ENCODE data around the gene SEC63.
"Not testable (repeated sequence)": the region's sequence is repeated elsewhere in the genome, so short reads cannot be mapped to it uniquely, and the experiment has no call there.

Gene SEC63

DNA sequence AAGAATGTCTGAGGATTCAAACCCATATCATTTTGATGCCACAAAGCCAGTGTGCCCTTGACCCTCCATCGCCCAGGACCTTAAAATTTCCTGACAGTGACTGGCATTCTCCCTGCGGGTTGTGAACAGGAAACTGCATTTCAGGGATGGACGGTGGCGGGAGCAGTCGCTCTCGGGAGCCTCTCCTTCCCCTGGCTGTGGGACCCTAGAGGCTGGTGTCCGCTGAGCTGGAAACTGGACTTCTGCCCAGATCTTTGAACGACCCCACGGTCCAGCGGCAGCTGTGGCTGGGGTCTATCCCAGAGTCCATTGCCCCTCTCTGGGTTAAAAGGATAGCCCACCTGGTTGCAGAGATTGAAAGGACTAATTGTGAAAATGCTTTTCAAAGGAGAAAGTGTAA lies 1.4 kb upstream of the SEC63 start:
- H3K27ac ChIP-seq, result no peak overlapping the region

DNA sequence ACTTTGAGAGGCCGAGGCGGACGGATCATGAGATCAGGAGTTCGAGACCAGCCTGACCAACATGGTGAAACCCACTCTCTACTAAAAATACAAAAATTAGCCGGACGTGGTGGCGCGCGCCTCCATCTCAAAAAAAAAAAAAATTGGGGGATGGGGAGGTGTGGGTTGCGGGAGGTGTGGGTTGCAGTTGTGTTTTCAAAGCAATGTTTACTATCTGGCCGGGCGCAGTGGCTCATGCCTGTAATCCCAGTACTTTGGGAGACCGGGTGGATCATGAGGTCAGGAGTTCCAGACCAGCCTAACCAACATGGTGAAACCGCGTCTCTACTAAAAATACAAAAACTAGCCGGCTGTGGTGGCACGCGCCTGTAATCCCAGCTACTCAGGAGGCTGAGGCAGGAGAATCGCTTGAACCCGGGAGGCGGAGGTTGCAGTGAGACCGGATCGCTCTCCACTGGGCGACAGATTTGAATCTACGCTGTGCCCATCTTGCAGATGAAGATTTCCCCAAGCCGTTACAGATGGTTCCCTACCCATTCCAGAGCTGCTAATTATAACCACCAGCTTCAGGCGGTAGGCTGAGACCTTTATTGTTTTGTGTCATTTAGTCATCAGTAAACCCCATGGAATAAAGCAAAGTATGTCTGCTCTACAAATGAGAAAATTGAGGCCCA lies 818 bp upstream of the SEC63 start:
- not testable (repeated sequence) for H3K27me3 ChIP-seq (ENCODE audit: insufficient read depth, low read depth); H3K27ac ChIP-seq; H4K20me1 ChIP-seq (ENCODE audit: insufficient read depth); H3K4me2 ChIP-seq; H3K36me3 ChIP-seq (ENCODE audit: insufficient read depth); H3K4me3 ChIP-seq (IDR thresholded peaks at IDR 0.05; ENCODE audit: insufficient read depth, low read depth, low read length); H3K4me1 ChIP-seq (ENCODE audit: low read depth, poor library complexity, severe bottlenecking)
- H3K9ac ChIP-seq, result peak overlapping the region; percentile 44; the same call in 1 of the 2 replicates
- H3K79me2 ChIP-seq (ENCODE audit: insufficient read depth, low read depth), result peaks cover 35% of the 10 kb centered on the region
- peak overlapping the region; percentile 61; the same call in 1 of the 2 replicates for H2AFZ ChIP-seq (ENCODE audit: low read depth)

More for the DNA sequence above, 1.4 kb upstream of the SEC63 start:
- Histone ChIP-seq H4K20me1 (ENCODE audit: insufficient read depth) (no peaks in the 10 kb centered on the region), H3K9ac (no peak overlapping the region), H3K79me2 (ENCODE audit: insufficient read depth, low read depth) (peaks cover 34% of the 10 kb centered on the region), H3K36me3 (ENCODE audit: insufficient read depth) (no peaks in the 10 kb centered on the region), H2AFZ (ENCODE audit: low read depth) (no peak overlapping the region), H3K4me2 (no peak overlapping the region), H3K4me1 (ENCODE audit: low read depth, poor library complexity, severe bottlenecking) (peaks cover 8% of the 10 kb centered on the region), H3K27me3 (ENCODE audit: insufficient read depth, low read depth) (no peaks in the 10 kb centered on the region), H3K4me3 (IDR thresholded peaks at IDR 0.05; ENCODE audit: insufficient read depth, low read depth, low read length) (no peak overlapping the region)
- TF ChIP-seq, protein P1, sequence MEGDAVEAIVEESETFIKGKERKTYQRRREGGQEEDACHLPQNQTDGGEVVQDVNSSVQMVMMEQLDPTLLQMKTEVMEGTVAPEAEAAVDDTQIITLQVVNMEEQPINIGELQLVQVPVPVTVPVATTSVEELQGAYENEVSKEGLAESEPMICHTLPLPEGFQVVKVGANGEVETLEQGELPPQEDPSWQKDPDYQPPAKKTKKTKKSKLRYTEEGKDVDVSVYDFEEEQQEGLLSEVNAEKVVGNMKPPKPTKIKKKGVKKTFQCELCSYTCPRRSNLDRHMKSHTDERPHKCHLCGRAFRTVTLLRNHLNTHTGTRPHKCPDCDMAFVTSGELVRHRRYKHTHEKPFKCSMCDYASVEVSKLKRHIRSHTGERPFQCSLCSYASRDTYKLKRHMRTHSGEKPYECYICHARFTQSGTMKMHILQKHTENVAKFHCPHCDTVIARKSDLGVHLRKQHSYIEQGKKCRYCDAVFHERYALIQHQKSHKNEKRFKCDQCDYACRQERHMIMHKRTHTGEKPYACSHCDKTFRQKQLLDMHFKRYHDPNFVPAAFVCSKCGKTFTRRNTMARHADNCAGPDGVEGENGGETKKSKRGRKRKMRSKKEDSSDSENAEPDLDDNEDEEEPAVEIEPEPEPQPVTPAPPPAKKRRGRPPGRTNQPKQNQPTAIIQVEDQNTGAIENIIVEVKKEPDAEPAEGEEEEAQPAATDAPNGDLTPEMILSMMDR (conservative IDR thresholded peaks at IDR 0.05; ENCODE audit: low read depth, low read length), result no peak

DNA sequence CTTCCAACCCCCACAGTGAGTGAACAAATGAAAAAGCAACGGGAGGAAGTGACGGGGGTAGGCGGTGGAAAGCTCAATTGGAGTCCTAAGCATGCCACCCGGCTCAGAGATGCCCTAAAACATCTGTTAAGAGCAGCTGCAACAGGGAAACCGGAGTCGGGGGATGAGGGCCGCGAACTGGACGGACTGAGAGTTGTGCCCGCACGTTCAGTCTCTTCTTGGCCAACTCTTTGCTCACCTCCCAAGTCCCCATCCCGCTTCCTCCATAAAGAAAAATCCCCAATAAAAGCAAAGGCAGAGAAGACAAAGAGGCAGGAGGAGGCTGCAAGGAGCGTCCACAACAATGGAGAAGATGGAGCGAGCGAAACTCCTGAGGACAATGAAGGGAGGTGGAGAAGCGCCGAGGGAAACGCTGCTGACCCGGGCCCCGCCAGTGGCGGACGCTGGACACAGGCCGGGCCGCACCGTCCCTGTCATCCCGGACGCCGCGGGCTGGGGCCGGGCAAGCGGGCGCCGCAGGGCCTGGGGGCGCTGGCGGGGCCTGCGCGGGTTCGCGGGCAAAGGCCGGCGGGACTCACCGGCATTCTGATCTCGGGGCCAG lies 600 bp downstream of the SEC63 start:
- H3K27me3 ChIP-seq (ENCODE audit: insufficient read depth, low read depth), result no peaks in the 10 kb centered on the region
- H2AFZ ChIP-seq (ENCODE audit: low read depth), result peak overlapping the region; percentile 44
- peaks cover 43% of the 10 kb centered on the region for H3K79me2 ChIP-seq (ENCODE audit: insufficient read depth, low read depth)
- peak overlapping the region; percentile 93 for H3K4me2 ChIP-seq
- H3K27ac ChIP-seq, result peak overlapping the region; percentile 79
- H3K36me3 ChIP-seq (ENCODE audit: insufficient read depth), result no peaks in the 10 kb centered on the region
- H3K4me1 ChIP-seq (ENCODE audit: low read depth, poor library complexity, severe bottlenecking), result peaks cover 8% of the 10 kb centered on the region
- peak overlapping the region; percentile 81 for H3K9ac ChIP-seq
- TF ChIP-seq, protein P1 (conservative IDR thresholded peaks at IDR 0.05; ENCODE audit: low read depth, low read length), result no peak
- H4K20me1 ChIP-seq (ENCODE audit: insufficient read depth), result no peaks in the 10 kb centered on the region
- H3K4me3 ChIP-seq (IDR thresholded peaks at IDR 0.05; ENCODE audit: insufficient read depth, low read depth, low read length), result no peak overlapping the region

DNA sequence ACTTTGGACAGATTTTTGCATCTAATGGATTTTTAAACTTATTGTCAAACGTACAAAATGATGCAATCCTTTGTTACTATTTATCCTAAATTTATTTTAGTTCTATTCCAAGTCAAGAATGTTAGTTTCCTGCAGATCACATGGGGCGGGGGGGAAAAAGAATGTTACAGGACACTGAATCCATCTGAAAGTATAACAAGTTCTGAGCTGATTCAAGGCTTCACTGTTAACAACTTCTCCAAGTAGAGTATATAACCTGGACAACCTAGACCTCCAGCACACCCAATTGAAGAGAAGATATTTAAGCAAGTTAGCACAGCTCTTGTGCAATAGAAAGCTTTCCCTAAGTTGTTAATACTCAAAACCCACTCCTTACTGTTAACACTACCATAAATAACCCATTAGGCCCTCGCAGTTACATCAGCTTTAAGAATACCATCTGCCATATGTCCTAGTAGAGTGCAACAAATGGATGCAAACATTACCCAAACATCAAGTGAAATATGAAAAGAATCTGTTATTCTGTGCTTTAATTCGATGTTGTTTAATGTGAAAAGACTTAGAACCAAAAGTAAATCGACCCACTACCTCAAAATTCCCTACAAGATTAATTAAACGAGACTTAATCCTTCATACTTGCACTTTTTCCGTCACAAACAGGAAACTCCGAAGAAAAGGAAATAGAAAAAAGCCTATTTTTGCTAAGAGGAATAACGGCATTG lies 1.3 kb downstream of the SEC63 start:
- peaks cover 49% of the 10 kb centered on the region for H3K79me2 ChIP-seq (ENCODE audit: insufficient read depth, low read depth)
- H3K4me1 ChIP-seq (ENCODE audit: low read depth, poor library complexity, severe bottlenecking), result peaks cover 8% of the 10 kb centered on the region
- TF ChIP-seq, protein P1 (conservative IDR thresholded peaks at IDR 0.05; ENCODE audit: low read depth, low read length), result no peak
- H3K27me3 ChIP-seq (ENCODE audit: insufficient read depth, low read depth), result no peaks in the 10 kb centered on the region
- H3K4me2 ChIP-seq, result peak overlapping the region; percentile 93
- peak overlapping the region; percentile 79 for H3K27ac ChIP-seq
- no peaks in the 10 kb centered on the region for H4K20me1 ChIP-seq (ENCODE audit: insufficient read depth)
- H2AFZ ChIP-seq (ENCODE audit: low read depth), result peak overlapping the region; percentile 44; the same call in 1 of the 2 replicates
- no peak overlapping the region for H3K4me3 ChIP-seq (IDR thresholded peaks at IDR 0.05; ENCODE audit: insufficient read depth, low read depth, low read length)
- peak overlapping the region; percentile 81 for H3K9ac ChIP-seq
- H3K36me3 ChIP-seq (ENCODE audit: insufficient read depth), result no peaks in the 10 kb centered on the region
